ENCODE measurements around the gene GPR132.

GPR132 gene

DNA sequence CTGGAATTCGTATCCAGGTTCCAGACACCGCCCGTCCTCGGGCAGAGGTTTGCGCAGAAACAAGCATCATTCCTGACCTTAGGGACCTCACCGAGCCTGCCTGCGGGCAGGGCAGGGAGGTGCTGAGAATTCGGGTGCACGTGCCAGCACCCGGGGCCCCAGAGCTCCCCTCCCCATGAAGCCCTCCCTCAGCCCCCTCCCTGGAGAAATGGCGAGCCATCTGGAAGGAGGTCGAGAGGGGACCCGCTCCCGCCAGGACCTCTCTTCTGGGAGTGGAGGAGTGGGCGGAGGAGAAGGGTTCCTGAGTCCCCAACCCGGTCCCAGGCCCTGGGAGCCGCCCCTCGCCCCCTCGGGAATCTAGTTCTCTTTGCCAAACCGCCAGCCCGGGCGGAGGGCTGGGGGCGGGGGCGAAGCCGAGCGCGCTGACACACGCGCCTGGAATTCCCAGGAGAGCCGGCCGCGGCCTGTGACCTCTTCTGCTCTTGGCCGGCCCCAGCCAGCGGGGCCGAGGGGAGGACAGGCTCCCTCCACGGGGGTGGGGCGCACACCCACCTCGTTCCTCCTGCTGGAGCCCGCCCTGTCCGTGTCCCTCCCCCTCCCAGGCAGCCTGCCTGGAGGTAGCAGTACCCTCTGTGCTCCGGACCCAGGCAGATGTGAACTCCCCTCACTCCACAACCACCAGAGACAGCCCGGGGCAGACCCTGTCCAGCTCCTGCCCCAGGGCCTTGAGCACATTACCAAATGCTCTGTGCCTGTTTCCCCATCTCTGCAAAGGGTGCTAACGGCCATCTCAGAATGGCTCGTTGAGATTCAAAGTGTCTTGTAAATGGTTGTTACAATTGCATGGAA, 23.0 kb upstream of the GPR132 start:
- Histone ChIP-seq H3K27ac (replicated peaks) (no peak overlapping the region), H3K27me3 (ENCODE audit: insufficient read depth, poor library complexity, severe bottlenecking) (peaks cover 20% of the 10 kb centered on the region), H3K4me3 (replicated peaks; ENCODE audit: insufficient read depth, low read length) (no peak overlapping the region)
- TF ChIP-seq, protein P1, sequence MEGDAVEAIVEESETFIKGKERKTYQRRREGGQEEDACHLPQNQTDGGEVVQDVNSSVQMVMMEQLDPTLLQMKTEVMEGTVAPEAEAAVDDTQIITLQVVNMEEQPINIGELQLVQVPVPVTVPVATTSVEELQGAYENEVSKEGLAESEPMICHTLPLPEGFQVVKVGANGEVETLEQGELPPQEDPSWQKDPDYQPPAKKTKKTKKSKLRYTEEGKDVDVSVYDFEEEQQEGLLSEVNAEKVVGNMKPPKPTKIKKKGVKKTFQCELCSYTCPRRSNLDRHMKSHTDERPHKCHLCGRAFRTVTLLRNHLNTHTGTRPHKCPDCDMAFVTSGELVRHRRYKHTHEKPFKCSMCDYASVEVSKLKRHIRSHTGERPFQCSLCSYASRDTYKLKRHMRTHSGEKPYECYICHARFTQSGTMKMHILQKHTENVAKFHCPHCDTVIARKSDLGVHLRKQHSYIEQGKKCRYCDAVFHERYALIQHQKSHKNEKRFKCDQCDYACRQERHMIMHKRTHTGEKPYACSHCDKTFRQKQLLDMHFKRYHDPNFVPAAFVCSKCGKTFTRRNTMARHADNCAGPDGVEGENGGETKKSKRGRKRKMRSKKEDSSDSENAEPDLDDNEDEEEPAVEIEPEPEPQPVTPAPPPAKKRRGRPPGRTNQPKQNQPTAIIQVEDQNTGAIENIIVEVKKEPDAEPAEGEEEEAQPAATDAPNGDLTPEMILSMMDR (IDR thresholded peaks at IDR 0.05; ENCODE audit: insufficient read depth, low read length), result no peak
- TF ChIP-seq, protein P2, sequence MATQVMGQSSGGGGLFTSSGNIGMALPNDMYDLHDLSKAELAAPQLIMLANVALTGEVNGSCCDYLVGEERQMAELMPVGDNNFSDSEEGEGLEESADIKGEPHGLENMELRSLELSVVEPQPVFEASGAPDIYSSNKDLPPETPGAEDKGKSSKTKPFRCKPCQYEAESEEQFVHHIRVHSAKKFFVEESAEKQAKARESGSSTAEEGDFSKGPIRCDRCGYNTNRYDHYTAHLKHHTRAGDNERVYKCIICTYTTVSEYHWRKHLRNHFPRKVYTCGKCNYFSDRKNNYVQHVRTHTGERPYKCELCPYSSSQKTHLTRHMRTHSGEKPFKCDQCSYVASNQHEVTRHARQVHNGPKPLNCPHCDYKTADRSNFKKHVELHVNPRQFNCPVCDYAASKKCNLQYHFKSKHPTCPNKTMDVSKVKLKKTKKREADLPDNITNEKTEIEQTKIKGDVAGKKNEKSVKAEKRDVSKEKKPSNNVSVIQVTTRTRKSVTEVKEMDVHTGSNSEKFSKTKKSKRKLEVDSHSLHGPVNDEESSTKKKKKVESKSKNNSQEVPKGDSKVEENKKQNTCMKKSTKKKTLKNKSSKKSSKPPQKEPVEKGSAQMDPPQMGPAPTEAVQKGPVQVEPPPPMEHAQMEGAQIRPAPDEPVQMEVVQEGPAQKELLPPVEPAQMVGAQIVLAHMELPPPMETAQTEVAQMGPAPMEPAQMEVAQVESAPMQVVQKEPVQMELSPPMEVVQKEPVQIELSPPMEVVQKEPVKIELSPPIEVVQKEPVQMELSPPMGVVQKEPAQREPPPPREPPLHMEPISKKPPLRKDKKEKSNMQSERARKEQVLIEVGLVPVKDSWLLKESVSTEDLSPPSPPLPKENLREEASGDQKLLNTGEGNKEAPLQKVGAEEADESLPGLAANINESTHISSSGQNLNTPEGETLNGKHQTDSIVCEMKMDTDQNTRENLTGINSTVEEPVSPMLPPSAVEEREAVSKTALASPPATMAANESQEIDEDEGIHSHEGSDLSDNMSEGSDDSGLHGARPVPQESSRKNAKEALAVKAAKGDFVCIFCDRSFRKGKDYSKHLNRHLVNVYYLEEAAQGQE (IDR thresholded peaks at IDR 0.05; ENCODE audit: insufficient replicate concordance, low read depth), result no peak
- no peak for TF ChIP-seq SPI1 (IDR thresholded peaks at IDR 0.05; ENCODE audit: borderline replicate concordance, low read depth)
- DNase-seq (ENCODE audit: low read depth in 1 of 2, low spot score in 1 of 2), result no peak

DNA sequence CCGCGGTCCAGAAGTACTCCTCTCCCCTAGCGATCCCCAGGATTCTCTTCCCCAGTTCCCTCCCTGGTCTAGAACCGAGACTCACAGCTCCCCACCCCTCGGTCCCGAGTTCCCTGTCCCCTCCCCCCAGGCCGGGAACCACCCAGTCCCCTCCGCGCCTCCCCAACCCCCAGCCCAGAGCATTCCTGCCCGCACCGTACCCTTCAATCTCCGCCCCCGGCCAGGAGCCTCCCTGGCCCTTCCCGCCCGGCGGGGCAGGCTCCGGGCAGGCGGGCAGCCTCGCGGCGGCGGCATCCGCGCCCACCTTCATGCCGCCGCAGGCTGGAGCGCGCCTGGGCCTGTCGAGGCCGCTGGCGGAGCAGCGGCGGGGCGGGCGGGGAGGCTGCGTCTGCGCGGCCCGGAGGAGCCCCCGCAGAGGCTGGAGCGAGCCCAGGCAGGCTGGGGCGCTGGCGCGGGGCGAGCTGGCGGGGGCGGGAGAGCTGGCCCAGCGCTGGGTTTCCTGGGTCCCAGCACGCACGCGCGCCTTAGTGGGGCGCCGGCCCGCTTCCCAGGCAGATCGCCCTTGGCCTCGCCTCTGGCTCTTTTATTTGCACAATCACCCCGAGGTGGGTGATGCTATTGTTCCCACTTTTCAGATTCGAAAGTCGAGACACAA, 22.2 kb upstream of the GPR132 start:
- Histone ChIP-seq H3K27ac (replicated peaks) (no peak overlapping the region), H3K27me3 (ENCODE audit: insufficient read depth, poor library complexity, severe bottlenecking) (peaks cover 16% of the 10 kb centered on the region), H3K4me3 (replicated peaks; ENCODE audit: insufficient read depth, low read length) (peak overlapping the region; percentile 11)
- DNase-seq (ENCODE audit: low read depth in 1 of 2, low spot score in 1 of 2), result no peak
- TF ChIP-seq POLR2AphosphoS5 (IDR thresholded peaks at IDR 0.05; ENCODE audit: low read depth), result no peak
- TF ChIP-seq, protein P2 (IDR thresholded peaks at IDR 0.05; ENCODE audit: insufficient replicate concordance, low read depth), result no peak
- TF ChIP-seq, protein P1 (IDR thresholded peaks at IDR 0.05; ENCODE audit: insufficient read depth, low read length), result no peak

DNA sequence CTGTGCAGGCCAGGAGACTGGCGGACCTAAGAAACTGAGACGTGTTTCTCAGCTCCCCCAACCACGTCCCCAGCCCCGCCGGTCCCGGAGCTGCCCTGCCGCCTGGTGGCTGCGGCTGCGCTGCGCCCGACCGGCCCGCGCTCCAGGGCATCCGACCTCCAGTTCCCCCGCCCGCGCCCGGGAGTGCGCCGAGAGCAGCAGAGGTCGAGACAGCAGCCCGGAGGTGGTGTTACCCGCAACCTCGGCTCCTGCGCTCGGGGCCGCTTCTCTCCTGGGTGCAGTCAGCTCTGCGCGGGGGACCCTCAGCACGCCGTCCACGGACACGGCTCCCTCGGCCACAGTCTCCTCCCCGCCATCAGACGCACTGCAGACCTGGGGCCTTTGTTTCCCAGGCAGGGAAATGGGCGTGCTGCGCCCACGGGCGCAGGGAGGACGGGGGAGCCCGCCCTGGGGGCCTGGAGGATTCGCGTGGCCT, 21.6 kb upstream of the GPR132 start:
- Histone ChIP-seq H3K4me3 (replicated peaks; ENCODE audit: insufficient read depth, low read length) (peak overlapping the region; percentile 11; the same call in 1 of the 2 replicates), H3K27me3 (ENCODE audit: insufficient read depth, poor library complexity, severe bottlenecking) (peaks cover 16% of the 10 kb centered on the region), H3K27ac (replicated peaks) (no peak overlapping the region)
- DNase-seq (ENCODE audit: low read depth in 1 of 2, low spot score in 1 of 2), result peak; percentile 51 to 81
- peak; percentile 24; the same call in 1 of the 2 replicates for TF ChIP-seq SPI1 (IDR thresholded peaks at IDR 0.05; ENCODE audit: borderline replicate concordance, low read depth)
- TF ChIP-seq, protein P1 (IDR thresholded peaks at IDR 0.05; ENCODE audit: insufficient read depth, low read length), result peak; percentile 59
- no peak for TF ChIP-seq GABPA (IDR thresholded peaks at IDR 0.05; ENCODE audit: low read depth)

Data from HL-60 (cell line).